Retina (tissue), 1 donor: ENCODE results near the gene CLEC2A.
"Not testable (repeated sequence)": the region's sequence is repeated elsewhere in the genome, so short reads cannot be mapped to it uniquely, and the experiment has no call there.

Experiments
- DNase-seq: peaks from one replicate; pipeline ENCODE4 v3.0.0-alpha.2; 2016

The CLEC2A gene, protein sequence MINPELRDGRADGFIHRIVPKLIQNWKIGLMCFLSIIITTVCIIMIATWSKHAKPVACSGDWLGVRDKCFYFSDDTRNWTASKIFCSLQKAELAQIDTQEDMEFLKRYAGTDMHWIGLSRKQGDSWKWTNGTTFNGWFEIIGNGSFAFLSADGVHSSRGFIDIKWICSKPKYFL

DNA sequence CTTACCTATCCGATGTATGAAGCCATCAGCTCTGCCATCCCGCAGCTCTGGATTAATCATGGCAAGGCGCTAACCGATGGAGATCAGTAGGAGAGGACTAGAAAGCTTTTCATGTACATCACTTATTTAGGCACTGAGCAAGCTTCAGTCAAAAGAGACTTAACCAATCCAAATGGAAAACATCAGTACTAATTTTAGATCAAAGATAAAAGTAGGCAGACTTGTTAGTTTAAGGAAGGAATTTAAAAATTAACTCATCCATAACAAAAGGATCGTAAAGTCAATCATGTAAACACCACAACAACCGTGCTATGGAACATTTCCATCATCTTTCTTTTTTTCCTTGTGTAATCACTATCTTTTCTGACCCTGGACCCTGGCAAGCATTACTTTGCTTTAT is at the start of gene CLEC2A:
TSS of gene CLEC2A (minus strand) at position 101 of the 400 bp plus-strand sequence. CDS start at position 60, 41 bp downstream.
- no peak for DNase-seq

DNA sequence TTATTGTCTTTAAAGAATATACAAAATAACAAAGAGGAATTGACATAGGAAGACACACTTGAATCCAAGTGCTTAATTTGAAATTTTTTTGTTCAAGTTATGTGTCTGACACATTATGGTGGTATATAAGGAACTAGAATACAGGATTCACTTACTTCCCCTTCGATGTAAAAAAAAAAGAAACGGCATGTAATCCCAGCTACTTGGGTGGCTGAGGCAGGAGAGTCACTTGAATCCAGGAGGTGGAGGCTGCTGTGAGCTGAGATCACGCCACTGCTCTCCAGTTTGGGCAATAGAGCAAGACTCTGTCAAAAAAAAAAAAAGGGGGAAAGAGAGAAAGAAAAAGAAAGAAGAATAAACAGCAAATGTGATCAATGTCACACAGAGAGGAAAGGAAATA is 48.0 kb upstream of the CLEC2A start:
- DNase-seq, result no peak

DNA sequence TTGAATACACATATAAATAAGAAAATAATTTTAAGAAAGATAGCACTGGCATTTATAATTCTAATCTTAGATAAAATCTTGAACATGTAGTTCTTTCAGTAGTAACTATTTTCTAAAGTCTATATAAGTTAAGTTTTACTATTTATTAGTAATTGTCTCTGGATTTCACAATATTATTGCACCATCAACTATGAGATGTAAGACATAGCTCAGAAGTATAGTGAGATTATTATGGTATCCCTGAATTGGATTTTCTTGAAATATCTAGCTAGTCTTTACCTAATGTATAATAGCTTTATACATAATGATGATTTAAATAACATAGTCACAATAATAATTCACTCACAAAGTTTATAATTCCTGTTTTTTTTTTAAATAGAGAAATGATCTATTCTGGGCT is 45.7 kb upstream of the CLEC2A start:
- no peak for DNase-seq

DNA sequence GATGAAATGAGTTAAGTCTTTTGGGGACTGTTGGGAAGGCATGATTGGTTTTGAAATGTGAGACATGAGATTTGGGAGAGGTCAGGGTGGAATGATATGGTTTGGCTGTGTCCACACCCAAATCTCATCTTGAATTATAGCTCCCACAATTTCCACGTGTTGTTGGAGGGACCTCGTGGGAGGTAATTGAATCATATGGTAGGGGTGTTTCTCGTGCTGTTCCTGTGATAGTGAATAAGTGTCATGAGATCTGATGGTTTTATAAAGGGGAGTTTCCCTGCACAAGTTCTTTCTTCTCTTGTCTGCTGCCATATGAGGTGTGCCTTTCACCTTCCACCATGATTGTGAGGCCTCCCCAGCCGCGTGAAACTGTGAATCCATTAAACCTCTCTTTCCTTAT is 44.5 kb upstream of the CLEC2A start:
- not testable (repeated sequence) for DNase-seq

DNA sequence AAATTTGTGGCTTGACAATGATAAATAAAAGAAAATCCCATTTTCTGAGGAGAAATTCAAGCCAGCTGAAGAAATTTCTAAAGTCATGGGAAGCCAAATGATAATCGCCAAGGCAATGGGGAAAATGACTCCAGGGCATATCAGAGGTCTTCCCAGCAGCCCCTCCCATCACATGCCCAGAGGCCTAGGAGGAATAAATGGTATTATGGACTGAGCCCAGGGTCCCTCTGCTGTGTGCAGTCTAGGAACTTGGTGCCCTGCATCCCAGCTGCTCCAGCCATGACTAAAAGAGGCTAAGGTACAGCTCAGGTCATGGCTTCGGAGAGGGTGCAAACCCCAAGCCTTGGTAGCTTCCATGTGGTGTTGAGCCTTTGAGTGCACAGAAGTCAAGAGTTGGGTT is 43.4 kb upstream of the CLEC2A start:
- no peak for DNase-seq

DNA sequence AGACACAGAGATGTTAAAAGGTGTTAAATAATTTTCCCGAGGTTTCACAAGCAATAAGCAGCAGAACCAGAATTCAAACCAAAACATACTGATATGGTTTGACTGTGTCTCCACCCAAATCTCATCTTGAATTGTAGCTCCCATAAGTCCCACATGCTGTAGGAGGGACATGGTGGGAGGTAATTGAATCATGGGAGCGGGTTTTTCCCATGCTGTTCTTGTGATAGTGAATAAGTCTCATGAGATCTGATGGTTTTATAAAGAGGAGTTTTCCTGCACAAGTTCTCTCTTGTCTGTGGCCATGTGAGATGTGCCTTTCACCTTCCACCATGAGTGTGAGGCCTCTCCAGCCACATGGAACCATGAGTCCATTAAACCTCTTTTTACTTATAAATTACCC is 42.6 kb upstream of the CLEC2A start:
- not testable (repeated sequence) for DNase-seq

DNA sequence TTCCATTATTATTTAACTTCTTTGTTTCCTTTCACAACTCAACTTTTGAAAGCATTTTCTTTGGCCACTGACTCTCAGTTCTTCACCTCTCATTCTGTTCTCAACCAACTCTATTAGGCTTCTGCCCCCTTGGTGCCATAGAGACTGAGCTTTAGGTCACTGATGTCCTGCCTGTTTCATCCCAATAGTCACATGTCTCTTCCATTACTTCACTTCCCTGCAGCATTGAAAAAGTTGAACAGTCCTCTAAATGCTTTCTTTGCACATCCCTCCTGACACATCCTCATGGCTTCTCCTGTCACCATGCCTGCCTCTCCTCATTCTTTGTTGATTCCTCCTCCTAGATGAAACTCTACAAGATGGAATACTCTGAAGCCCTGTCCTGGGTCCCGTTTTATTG is 41.8 kb upstream of the CLEC2A start:
- no peak for DNase-seq

DNA sequence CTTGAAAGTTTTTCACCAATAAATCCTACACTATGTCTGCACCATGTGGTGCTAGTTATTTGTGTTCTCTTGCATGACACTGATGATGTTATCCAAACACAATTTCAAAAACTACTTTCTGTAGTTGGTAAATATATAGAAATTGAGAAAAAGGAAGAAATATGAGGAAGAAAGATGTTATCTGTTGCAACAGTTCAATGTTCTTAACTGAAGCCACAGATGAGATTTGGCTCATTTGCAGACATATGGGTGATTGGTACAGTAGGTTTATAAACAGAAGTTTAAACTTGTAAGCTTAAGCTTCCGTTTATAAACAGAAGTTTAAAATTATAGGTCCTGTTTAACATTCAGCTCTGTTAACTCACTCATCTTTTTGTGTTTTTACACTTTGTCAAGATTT is 39.0 kb upstream of the CLEC2A start, which contains the start of gene CLEC12A:
TSS of gene CLEC12A (plus strand) at position 229 of the 400 bp plus-strand sequence. CDS start 188 bp downstream, outside the sequence.
- DNase-seq, result no peak

DNA sequence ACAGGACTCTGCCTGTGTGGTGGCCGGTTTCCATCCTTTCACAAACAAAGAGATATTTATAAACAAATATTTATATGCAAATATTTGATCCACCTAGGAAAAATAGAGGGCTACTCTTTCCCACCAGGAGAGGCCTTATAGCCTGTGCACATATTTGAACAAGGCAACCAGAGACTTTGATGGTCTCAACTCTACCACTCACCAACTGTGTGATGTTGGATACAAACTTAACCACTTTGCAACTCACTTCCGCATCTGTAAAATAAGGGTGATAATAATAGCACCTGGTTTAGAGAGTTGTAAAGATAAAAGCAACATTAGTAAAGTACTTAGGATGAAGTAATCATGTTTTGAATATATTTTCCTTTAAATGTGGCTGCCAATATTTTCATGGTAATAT is 37.5 kb upstream of the CLEC2A start:
- DNase-seq, result no peak

DNA sequence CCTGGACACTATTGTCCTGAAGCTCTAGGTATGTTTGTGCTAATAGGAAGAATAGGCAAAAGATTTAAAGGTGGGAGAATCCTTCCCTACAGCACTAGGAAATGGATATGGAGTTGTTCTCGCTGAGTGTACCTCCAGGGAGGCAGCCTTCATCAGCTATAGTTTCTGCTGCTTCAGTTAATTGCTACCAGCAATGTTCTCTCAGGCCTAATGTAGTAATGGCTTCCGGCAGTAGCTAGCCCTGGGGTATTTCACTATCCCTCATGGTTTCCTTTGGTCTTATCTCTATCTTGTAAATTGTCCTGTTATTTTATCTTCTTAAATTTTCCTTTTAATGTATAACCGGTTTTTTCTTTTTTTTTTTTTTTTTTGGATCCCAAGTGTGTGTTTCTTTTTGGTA is 29.7 kb upstream of the CLEC2A start:
- DNase-seq, result peak; percentile 15

DNA sequence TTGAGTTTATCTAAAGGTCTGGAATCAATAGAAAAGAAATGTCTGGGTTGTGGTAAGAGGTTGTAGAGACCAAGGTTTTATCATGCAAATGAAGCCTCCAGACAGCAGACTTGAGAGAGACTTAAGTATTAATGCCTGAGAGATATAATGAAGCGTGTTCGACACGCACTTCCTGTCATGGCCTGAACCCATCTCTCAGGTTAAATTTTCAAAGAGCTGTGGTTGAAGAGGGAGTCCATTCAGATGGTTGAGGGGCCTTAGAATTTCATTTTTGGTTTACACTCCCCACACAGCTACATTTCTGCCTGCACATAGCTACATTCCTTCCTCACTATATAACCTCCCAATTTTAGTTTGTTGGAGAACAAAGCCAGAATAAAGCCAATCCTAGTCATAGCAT is 28.9 kb upstream of the CLEC2A start:
- DNase-seq, result no peak

DNA sequence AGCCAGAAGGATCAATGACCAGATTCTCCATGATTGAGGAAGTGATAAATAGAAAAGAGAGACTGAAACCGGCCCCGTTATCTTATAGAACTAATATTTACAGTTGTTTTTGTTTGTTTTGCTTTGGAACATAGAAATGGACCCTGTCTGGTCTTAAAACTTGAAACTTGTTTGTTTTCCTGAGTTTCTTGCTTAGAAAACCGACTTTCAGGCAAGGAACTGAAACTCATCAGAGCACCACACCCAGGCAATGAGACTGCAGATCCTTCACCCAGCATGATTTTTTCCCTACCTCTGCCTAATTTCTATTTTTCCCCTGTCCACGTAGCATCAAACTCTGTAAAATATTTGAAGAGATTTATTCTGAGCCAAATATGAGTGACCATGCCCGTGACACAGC is 28.4 kb upstream of the CLEC2A start:
- DNase-seq, result no peak

DNA sequence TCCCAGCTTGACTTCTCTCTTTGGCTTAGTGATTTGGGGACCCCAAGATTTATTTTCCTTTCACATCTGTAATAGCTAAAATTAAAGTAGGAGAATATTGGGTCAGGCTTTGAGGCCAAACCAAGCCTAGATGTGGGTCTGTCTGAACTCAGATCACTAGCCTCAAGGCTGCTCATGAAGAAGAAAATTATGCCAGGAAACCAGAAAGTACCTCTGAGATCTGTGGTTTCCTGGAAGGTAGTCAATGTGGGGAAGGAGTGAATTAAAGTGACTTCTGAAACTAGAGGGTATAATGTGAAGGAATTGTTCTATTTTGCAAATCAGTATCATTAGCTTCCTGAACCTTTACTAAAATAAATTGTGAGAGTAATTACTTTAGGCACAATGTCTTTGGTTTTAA is 25.7 kb upstream of the CLEC2A start:
- DNase-seq, result no peak

DNA sequence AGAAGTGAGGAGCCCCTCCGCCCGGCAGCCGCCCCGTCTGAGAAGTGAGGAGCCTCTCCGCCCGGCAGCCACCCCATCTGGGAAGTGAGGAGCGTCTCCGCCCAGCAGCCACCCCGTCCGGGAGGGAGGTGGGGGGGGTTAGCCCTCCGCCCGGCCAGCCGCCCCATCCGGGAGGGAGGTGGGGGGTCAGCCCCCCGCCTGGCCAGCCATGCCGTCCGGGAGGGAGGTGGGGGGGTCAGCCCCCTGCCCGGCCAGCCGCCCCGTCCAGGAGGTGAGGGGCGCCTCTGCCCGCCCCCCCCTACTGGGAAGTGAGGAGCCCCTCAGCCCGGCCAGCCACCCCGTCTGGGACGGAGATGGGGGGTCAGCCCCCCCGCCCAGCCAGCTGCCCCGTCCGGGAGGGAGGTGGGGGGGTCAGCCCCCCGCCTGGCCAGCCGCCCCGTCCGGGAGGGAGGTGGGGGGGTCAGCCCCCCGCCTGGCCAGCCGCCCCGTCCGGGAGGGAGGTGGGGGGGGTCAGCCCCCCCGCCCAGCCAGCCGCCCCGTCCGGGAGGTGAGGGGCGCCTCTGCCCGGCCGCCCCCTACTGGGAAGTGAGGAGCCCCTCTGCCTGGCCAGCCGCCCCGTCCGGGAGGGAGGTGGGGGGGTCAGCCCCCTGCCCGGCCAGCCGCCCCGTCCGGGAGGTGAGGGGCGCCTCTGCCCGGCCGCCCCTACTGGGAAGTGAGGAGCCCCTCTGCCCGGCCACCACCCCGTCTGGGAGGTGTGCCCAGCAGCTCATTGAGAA is 21.0 kb upstream of the CLEC2A start:
- DNase-seq, result not testable (repeated sequence)

DNA sequence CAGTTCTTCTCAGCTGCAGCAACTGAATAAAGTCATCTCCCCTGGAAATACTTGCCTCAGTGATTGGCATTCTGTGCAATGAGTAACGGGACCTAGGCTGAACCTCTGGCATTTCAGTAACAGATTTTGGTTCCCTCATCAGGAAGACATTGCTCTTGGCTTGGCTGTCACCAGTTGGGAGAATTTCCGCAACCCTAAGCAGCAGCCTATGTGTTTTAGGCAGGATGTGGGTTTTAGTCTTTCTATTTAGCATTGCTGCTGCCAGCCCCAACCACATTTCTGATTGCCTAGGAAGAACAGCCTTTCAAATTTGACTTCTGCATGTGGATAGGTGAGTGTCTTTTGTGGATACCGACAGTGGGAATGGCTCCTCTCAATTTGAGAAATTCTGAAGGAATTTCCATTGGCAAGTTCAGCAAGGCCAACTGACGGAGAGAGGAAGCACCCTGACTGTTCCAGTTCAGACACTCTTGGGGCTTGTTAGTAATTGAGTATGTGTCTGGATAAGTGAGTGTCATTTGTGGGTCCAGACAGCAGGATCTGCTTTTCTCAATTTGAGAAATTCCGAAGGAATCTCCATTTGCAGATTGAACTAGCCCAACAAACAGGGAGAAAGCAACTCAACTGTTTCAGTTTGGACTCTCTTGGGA is 19.0 kb upstream of the CLEC2A start:
- DNase-seq, result no peak

DNA sequence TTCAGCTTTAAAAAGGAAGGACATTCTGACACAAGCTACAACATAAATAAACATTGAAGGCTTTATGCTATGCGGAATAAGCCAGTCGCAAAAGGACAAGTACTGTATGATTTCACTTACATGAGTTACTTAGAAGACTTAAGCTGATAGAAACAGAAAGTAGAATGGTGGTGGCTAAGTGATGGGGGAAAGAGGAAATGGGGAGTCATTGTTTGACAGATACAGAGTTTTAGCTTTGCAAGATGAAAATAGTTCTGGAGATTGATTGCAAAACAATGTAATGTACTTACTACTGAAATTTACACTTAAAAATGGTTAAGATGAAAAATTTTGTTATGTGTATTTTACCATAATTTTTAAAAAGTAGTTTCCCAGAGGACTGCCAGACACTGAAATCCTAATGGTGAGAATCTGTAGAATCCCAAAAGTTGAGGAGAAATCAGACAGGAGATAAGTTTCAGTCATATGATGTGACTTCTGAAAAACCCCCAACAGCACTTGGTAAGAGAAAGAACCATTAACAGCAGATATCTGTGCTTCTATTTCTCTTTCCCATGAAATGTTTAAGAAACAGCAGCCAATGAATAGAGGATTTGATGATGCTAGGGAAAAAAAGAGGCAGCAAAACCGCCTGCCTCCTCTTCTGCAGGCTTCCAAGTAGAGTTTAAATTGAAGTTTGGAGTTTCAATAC is 16.6 kb upstream of the CLEC2A start:
- DNase-seq, result no peak

DNA sequence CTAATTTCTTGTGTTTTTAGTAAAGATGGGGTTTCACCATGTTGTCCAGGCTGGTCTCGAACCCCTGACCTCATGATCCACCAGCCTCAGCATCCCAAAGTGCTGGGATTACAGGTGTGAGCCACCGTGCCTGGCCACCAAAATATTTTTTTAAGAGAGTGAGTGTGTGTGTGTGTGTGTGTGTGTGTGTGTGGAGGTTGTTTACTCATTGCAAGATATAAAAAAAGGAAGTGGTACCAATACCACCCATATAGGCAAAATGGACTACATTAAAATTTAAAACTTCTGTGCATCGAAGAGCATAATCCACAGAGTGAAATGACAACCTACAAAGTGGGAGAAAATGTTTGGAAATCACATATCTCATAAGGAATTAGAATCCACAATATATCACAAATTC is 15.5 kb upstream of the CLEC2A start:
- DNase-seq, result no peak

DNA sequence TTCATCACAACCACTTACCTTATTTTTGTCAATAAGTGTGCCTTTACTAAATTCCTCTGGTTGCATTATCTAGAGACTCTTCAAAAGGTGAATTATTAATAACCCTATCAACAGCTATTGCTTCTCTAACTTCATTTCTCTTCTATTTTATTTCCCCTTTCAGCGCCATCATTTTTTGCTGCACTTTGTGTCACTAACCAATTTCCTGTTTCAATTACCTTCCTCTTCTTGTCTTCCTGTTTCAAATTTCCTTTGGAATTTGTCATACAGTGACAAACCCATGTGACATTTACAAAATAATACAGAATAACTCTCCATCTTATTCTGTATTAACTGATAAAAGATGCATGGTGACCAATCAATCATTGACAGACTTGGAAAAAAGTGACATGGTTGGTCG is 12.2 kb upstream of the CLEC2A start:
- DNase-seq, result no peak

DNA sequence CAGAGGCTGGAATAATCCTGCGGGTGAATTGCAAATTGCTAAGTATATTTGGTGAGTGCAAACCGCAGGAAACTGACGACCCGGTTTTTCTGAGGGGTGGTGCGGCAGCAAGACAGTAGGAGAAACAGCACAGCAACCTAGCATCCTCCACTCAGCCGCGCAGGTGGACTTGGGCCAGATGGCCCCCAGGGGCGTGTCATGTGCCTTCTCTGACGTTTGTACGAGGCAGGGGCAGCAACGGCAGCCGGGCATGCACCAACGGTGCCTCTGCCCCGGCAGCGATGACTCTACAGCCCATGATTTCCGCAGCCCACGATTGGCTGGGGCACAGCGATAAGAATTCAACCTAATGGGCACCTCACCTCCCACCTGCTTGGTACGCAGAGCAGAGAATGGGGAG is 11.1 kb upstream of the CLEC2A start:
- peak; percentile 2 for DNase-seq

DNA sequence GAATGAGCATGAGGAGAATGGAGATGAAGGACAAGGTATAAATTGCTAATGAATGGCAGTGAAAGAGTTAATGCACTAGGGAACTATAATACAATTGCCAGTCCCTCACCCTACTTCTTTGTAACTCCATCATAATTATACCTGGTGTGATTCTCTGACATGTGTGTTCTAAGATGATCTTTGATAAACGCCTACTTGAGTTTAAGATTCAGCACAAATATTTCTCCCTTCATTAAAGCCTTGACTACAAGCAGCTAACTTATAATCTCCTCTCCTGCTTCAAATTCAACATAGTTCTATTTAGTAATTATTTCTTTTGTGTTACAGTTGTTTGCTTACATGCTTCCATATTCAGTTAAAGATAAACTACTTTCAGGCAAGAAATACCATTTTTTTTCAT is 9.7 kb upstream of the CLEC2A start:
- DNase-seq, result no peak

DNA sequence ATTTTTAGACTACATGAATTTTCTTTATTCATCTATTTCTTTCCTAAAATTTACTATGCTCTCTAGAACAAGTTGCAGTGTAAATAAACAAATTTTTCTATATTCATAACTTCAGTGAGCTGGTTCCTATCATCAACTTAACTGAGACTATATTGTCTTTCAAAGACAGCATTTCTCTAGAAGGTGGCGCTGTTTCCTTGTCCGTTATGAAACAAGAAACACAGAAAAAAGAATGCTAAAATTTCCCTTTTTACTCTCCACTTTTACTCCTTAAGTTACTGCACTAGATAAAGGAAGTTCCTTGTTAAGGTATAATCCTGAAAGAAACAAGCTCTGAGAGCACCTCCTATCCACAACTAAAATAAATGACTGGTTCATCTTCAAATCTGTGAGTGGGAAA is 8.2 kb upstream of the CLEC2A start:
- no peak for DNase-seq

DNA sequence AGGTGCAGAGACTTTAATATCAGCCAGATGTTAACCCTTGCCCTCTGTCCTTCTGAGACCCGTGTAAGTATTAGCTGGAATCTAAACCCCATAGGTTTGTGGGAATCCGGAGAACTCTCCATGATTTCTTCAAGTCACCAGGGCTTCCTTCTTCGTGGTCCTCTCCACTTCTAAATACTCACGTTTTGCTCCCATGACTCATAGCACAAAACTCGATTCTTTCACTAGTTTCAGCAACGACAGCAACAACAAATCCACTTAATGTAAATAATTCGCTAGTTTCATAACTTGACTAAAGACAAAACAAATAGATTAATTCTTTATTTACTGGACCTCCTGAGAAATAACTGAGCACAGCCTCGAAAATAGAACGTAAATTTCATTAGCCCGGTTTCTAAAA is 4.4 kb upstream of the CLEC2A start:
- no peak for DNase-seq

DNA sequence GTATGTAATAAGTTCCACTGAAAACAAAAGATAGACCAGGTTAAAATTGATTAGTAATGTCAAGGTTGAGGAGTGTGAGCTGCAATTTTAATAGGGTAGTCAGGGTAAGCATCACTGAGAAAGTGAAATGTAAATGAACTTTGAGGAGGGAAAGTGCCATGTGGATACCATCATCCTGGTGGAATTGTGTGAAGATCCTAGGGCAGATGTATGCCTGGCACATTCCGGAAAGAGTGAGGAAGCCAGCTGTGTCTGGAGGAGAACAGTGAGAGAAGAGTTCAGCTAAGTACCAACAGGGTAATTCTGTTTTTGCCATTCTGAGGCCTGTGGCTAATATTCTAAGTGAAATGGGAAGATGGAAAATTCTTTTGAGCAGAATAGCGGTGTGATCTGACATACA is 2.9 kb upstream of the CLEC2A start:
- no peak for DNase-seq

DNA sequence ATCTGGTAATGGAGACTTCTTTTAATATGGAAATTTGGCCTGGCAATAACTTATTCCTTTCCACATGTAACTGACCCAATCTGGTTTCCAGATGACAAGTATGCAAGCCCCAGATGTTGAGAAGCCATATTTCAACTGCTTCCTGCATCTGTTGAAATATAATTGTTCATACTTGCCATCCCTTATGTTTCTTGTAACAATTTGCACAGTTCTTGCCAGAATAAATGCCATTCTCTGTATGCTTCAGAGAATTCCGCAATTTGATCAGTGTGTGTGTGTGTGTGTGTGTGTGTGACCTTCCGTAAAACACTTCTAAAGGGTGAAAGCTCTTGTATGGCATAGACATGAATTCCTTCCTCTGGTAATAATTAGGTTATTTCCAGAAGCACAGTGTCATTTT is 1.8 kb upstream of the CLEC2A start:
- no peak for DNase-seq
